ENCODE results near the gene MED14.

GRCh38 chrX:40720339-40720738, 15.0 kb downstream of the MED14 start:
- no peak for TF ChIP-seq SP1 (IDR thresholded peaks at IDR 0.05)
- TF ChIP-seq ELF4 (IDR thresholded peaks at IDR 0.05): no peak
- TF ChIP-seq LEF1 (IDR thresholded peaks at IDR 0.05; ENCODE audit: borderline replicate concordance): no peak
- TF ChIP-seq BHLHE40 (IDR thresholded peaks at IDR 0.05; ENCODE audit: borderline replicate concordance): no peak
- no peak for TF ChIP-seq SUZ12 (IDR thresholded peaks at IDR 0.05)

All from HEK293T (cell line).